G401 (cell line): ENCODE results near the gene GMPR2. TPM values are rescaled to one million over a fixed set of nuclear protein-coding genes. Genes with fewer than 3 reads are reported as not detected.

ENCODE experiments used
- DNase-seq: peaks from one replicate; pipeline ENCODE4 v3.0.0-alpha.2; 2015; ENCODE audit warnings: low spot score
- in situ Hi-C: cut with HindIII; loops from 2 replicates; pipeline ENCODE4 v1.10.0; 2016; ENCODE audit warnings: low sequenced_read_pairs, mixed read lengths
- total RNA-seq: library from RNA; depleted of rRNA; stranded (reverse); fragments of >200 nt; shearing (Covaris generic); gene quantifications from 2 replicates; pipeline ENCODE4 v1.2.3, GENCODE V29; 2014

Gene GMPR2
- total RNA-seq, 1 experiment from 2014 or later = 132 TPM

DNA sequence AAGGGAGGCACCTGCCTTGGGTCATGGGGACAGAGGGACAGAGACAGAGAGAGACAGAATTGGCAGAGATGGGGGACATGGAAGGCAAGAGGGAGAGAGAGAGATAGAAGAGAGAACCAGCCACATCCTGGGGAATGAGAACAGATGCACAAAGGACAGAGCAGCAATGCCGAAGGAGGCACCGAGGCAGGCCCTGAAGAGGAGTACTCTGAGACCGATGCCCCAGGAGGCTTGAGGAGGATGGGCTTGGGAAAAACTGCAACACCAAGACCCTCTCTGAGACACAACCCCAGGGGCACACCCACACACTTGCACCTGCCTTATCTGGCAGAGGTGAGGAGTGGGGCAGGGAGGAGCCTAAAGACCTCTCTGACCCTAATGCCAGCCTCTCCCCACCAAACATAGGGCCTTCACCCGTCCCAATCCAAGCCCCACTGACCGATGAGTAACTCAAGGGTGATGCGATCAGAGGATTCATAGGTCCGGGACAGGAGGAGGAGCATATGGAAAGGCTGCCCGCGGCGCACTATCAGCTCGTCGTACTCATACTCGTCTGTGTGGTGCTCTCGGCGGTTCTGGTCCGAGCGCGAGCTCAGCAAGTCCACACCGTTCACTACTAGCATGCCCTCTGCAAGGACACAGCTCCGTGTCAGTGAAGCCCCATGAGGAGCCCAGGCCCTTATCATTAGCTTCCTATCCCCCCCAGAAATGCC, 28.7 kb downstream of the GMPR2 start:
- DNase-seq = no peak
- in situ Hi-C loops = no loop called here

GRCh38 chr14:24261969-24262327, 29.2 kb downstream of the GMPR2 start:
- in situ Hi-C loops = no loop called here
- no peak for DNase-seq

DNA sequence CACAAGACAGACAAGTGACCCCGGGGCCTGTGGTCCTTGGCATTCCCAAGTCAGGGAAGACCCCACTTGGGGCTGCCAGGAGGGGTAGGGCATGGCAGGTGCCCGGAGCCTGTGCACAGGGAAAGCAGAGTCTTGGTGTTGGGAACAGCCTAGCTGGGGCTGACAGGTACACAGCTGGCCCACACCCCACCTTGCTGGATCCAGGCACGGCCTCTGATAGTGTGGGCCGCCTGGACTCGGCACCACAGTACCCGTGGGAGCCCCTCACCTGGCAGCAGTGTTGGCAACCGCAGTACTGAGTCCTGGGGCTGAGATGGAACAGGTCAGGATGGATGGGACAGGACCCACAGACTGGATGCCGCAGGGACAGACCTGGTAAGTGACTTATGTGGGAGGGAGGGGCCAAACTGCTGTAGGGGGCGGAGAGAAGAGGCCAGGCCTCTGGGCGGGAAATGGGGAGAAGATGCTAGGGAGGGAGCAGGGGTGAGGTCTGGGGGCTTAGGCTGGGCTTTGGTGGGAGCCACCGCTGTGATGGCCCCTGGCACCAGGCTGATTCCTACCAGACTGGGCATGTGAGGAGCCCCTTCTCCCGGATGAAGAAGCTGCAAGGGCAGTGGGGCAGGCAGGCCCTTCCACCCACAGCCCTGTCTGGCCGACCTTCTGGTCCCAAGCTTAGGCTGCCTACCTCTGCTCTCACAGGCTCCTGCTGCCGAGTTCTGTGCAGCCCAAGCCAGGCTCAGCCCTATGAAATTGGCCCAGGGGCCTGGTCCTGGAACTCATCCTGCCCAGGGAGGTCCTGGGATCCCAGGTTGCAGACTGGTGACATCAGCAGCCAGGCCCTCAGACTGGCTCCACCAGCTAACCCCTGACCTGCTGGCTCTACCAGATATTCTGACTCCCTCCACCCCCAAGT, 30.3 kb downstream of the GMPR2 start, which contains the start of gene TGM1:
Gene TGM1 (minus strand): TSS at position 357 of the 913 bp plus-strand sequence. CDS start 825 bp downstream, outside the sequence.
- no peak for DNase-seq
- in situ Hi-C loops = no loop called here

- in situ Hi-C loops = no loop called here
- DNase-seq = no peak
Measured at GRCh38 chr14:24263848-24264247, 31.1 kb downstream of the GMPR2 start.

DNA sequence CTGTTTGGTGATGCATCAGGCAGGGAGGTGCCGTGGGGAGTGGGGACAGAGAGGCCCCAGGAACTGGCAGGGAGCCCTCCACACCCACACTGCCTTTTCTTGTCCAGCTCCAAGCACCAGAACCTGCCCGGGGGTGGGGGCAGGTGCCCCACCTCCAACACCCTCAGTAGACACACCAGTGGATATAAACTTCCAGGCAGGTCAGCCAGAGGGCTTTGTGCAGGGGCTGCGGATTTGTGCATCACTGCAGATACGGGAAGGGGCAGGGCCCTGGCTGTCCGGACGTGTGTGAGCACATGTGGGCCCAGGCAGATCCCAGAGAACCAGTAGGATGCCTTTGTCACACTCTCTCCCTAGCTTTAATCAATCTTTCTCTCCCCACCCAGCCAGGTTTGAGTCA, 31.6 kb downstream of the GMPR2 start:
- no peak for DNase-seq
- in situ Hi-C loops = no loop called here

GRCh38 chr14:24266344-24267244, 33.9 kb downstream of the GMPR2 start:
- no peak for DNase-seq
- in situ Hi-C loops = no loop called here

DNA sequence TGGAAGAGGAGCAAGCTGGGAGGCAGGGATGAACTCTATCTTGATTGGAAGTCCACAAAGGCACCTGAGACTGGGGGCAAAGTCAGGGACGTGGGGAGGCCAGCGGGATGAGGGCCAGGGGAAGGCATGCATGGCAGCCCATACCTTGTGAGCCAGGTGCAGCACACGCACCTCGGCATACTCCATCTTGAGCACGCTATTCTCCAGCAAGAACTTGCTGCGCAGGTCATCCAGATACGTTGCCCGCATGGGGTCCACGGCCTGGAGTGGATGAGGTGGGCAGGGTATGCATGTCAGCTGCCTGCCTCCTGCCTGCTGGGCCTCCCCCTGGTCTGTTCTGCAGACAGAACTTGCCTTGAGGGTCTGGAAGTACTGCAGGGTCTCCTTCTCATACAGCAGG, 34.8 kb downstream of the GMPR2 start:
- DNase-seq = no peak
- in situ Hi-C loops = no loop called here

GRCh38 chr14:24268225-24268624, 35.5 kb downstream of the GMPR2 start:
- no peak for DNase-seq
- in situ Hi-C loops = no loop called here

- in situ Hi-C loops = no loop called here
- DNase-seq = no peak
Measured at GRCh38 chr14:24269368-24269767, 36.6 kb downstream of the GMPR2 start.

GRCh38 chr14:24269910-24270536, 37.3 kb downstream of the GMPR2 start:
- in situ Hi-C loops = no loop called here

DNA sequence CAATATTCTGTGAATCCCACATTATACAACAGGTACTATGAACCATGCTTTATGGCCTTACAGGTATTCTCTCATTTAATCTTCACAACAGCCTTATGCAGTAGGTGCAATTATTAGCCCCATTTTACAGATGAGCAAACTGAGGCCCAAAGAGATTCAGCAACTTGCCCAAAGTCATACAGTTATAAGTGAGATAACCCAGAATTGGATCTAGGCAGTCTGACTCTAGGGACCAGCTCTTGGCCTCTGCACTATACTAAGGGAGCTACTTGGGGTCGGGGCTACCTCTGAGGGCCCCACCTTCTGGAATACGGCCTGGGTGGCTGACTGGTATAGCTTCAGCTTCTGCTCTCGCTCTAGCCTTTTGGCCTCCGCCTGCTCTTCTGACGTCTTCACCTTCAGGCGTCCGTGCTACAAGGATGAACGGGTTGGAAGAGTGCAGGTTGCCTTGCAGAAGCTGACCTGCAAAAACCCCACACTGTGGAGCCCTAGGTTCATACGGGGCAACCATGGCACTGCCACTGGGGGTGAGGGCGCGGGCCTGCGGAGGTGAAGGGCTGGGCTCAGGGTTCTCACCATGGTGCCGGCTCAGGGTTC, 37.9 kb downstream of the GMPR2 start:
- no peak for DNase-seq
- in situ Hi-C loops = no loop called here

More at GRCh38 chr14:24269910-24270536, 37.3 kb downstream of the GMPR2 start:
- DNase-seq = no peak

DNA sequence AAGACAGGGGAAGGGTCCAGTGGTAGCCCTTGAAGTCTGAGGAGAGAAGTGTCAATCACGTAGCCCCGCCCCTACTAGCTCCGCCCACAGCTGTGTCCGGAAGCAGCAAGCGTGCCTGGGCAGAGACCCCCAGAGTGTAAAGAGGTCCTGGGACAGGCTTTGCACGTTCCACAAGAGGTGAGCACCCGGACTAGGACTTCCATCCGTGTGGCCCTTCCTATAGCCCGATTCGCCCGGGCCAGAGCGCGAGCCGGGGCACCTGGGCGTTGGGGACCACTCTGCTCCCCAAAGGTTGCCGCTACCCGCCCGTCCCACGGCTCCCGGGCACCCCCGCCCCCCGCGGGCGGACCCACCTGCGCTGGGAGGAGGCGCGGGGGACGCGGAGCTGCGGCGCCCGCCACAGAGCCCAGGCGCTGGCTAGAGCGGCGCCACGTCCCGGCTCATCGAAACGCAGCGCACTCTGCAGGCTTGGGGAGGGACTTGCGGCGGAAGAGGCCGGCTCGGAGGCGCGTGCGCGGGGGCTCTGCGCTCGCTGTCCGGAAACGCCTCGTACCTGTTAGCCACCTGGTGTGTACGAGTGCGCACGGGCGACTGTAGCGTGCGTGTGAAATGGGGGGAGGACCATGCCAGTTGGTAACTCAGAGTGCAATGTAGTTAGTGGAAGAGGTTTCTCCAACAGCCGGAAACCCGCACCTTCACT, 38.6 kb downstream of the GMPR2 start, which contains the start of gene RABGGTA:
Gene RABGGTA (minus strand): TSS at position 464 of the 700 bp plus-strand sequence. CDS start 482 bp downstream, outside the sequence.
- in situ Hi-C loops = no loop called here
- DNase-seq = peak; percentile 88

DNA sequence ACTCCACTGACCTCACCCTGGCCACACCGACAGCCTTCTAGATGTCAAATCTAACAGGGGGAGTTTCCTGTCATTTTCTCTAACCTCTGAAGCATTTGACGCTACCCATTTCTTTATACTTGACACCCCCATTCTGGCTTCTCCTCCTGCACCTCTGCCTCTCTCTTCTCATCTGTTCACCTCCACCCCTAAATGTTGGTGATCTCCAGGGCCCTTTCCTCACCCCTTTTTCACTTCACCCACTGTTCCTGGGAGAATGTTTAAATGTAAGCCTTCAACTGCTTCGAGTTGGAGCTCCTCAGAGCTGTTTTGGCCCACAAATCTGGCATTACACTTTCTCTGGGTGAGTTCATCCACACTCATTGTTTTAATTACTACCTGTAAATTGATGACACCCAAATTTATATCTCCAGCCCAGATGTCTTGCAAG, 39.1 kb downstream of the GMPR2 start:
- no peak for DNase-seq
- in situ Hi-C loops = no loop called here

DNA sequence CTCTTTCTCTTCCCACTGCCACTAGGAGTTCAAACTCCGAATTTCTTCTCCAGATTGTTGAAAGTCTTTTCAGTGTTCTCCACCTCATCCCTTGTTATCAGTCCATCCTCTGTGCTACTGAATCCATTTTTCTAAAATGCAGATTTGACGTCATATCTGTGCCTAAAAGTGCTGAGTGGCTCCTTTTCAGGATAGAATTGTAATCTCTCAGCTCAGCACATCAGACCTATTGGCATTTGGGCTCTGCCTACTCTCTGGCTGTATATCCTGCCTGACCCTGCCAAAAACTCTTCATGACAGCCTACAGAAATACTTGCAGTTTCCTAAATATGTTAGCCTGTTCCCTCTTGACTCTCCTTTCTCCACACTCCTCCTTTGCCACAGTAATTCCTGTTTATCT, 39.7 kb downstream of the GMPR2 start:
- no peak for DNase-seq
- in situ Hi-C loops = no loop called here

DNA sequence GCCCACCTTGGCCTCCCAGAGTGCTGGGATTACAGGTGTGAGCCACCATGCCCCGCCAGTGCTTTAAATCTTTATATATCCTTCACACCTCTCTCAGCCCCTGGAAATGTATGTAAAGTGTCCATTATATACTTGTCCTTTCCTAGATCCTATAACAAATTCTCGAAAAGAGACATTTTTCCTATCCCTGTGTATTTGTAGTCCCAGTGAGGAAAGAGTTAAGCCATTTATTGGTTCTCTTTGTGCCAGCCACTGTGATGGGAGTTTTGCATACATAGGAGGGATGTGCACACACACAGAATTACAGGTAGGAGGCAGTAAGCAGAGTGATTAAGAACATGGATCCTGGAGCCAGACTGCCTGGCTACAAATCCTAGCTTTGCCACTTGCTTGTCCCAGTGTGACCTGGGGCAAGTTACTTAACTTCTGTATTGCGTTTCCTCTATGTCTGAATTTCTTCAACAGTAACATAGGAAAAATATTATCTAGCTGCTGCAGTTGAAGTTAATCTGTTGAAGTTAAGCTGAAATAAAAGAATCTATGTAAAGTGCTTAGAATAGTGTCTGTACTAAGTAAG, 40.8 kb downstream of the GMPR2 start:
- in situ Hi-C loops = no loop called here

DNA sequence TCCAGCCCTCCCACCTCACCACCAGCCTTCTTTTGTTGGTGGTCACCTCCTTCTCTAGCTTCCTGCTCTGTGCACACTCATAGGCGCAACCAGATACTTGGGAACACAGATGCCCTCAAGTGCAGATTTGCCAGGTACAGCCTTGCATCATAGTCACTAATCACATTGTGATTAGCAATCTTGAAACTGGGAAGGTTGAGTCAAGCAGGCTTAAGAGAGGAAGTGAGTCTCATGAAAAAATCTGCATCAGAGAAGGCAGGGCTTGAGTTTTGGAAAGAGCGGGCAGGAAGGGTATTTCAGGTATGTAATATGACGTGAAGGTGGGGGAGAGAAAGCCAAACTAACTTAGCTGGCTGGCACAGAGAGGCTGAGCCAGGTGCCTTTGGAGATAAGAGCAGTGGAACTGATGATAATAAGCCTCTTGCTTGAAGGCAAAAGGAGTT, 41.4 kb downstream of the GMPR2 start:
- DNase-seq = no peak
- in situ Hi-C loops = no loop called here

More for the DNA sequence above, 40.8 kb downstream of the GMPR2 start:
- no peak for DNase-seq

- no peak for DNase-seq
- in situ Hi-C loops = no loop called here
Measured at GRCh38 chr14:24277071-24277470, 44.3 kb downstream of the GMPR2 start.
